ENCODE data around the gene VMP1.

Gene VMP1

DNA sequence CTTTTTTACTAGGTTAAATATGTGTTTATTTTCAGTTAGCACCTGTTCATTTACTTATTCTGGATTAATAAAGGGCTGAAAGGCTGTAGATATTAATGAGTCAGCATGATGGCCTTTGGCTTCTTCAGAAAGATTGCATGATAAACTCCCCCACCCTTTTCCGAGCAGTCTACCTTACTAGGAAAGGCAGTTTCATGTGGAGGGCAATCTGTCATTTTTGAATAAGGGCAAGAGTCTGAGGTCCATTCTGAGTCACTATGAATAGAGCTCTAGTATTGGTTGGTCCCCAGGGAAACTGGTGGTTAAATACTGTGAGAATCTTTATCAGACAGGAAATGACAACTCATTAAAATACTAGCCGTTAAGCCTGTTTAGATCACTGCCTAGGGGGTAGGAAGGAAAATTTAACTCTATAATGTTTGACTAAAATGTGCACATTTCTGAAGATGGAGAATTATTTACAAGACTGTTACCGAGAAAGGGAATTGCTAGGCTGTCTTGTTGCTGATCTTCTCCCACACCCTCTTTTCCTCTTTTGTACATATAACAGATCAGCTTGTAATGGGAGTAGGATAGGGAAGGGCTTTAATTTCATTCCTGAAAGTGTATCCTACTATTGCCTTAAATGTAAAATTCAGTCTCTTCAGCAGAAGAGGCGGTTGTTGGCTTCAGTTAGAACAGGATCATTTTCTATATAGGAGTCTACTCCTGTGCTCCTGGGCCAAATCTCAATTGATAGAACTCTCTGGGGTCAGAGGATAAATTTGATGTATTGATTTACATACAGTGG lies 122.0 kb downstream of the VMP1 start (continued):
- TF ChIP-seq, protein P1, sequence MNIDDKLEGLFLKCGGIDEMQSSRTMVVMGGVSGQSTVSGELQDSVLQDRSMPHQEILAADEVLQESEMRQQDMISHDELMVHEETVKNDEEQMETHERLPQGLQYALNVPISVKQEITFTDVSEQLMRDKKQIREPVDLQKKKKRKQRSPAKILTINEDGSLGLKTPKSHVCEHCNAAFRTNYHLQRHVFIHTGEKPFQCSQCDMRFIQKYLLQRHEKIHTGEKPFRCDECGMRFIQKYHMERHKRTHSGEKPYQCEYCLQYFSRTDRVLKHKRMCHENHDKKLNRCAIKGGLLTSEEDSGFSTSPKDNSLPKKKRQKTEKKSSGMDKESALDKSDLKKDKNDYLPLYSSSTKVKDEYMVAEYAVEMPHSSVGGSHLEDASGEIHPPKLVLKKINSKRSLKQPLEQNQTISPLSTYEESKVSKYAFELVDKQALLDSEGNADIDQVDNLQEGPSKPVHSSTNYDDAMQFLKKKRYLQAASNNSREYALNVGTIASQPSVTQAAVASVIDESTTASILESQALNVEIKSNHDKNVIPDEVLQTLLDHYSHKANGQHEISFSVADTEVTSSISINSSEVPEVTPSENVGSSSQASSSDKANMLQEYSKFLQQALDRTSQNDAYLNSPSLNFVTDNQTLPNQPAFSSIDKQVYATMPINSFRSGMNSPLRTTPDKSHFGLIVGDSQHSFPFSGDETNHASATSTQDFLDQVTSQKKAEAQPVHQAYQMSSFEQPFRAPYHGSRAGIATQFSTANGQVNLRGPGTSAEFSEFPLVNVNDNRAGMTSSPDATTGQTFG (tag by site-specific recombination; IDR thresholded peaks at IDR 0.05; ENCODE audit: borderline replicate concordance): no peak
- TF ChIP-seq ZNF561 (tag by site-specific recombination; IDR thresholded peaks at IDR 0.05; ENCODE audit: borderline replicate concordance) (peak; percentile 49; the same call in 1 of the 2 replicates), ZNF670 (tag by site-specific recombination; IDR thresholded peaks at IDR 0.05; ENCODE audit: low read depth) (no peak), ZNF830 (tag by site-specific recombination; IDR thresholded peaks at IDR 0.05; ENCODE audit: low read depth) (no peak), ZNF560 (tag by site-specific recombination; IDR thresholded peaks at IDR 0.05; ENCODE audit: borderline replicate concordance) (no peak), YY1 (tag by site-specific recombination; IDR thresholded peaks at IDR 0.05) (no peak), ZNF324 (tag by site-specific recombination; IDR thresholded peaks at IDR 0.05) (no peak), ZNF600 (tag by site-specific recombination; IDR thresholded peaks at IDR 0.05) (no peak), ZNF274 (IDR thresholded peaks at IDR 0.05; ENCODE audit: low read length) (no peak), ZNF274 (tag by site-specific recombination; IDR thresholded peaks at IDR 0.05; ENCODE audit: borderline replicate concordance) (no peak), ZNF37A (tag by site-specific recombination; IDR thresholded peaks at IDR 0.05) (no peak), TRIM28 (IDR thresholded peaks at IDR 0.05; ENCODE audit: borderline replicate concordance, low read length) (peak; percentile 95), ZBTB17 (tag by site-specific recombination; IDR thresholded peaks at IDR 0.05) (0 out of 2 replicates have a peak, but pooled peaks have one; percentile 23), ZNF473 (tag by site-specific recombination; IDR thresholded peaks at IDR 0.05) (no peak), TCF7L2 (IDR thresholded peaks at IDR 0.05; ENCODE audit: borderline replicate concordance, low read depth, low read length) (peak; percentile 54; the same call in 1 of the 2 replicates), KLF9 (tag by site-specific recombination; IDR thresholded peaks at IDR 0.05; ENCODE audit: low read depth) (no peak), ZNF596 (tag by site-specific recombination; IDR thresholded peaks at IDR 0.05) (peak; percentile 55), HOXA7 (CRISPR knock-in tag; IDR thresholded peaks at IDR 0.05; ENCODE audit: borderline replicate concordance) (no peak), ZNF510 (tag by site-specific recombination; IDR thresholded peaks at IDR 0.05; ENCODE audit: insufficient replicate concordance) (no peak), KLF10 (tag by site-specific recombination; IDR thresholded peaks at IDR 0.05) (peak; percentile 70), ZBTB8A (tag by site-specific recombination; IDR thresholded peaks at IDR 0.05) (peak; percentile 32; the same call in 1 of the 2 replicates)
- TF ChIP-seq, protein P2, sequence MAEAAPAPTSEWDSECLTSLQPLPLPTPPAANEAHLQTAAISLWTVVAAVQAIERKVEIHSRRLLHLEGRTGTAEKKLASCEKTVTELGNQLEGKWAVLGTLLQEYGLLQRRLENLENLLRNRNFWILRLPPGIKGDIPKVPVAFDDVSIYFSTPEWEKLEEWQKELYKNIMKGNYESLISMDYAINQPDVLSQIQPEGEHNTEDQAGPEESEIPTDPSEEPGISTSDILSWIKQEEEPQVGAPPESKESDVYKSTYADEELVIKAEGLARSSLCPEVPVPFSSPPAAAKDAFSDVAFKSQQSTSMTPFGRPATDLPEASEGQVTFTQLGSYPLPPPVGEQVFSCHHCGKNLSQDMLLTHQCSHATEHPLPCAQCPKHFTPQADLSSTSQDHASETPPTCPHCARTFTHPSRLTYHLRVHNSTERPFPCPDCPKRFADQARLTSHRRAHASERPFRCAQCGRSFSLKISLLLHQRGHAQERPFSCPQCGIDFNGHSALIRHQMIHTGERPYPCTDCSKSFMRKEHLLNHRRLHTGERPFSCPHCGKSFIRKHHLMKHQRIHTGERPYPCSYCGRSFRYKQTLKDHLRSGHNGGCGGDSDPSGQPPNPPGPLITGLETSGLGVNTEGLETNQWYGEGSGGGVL (tag by site-specific recombination; IDR thresholded peaks at IDR 0.05): 0 out of 2 replicates have a peak, but pooled peaks have one; percentile 18
- TF ChIP-seq, protein P3, sequence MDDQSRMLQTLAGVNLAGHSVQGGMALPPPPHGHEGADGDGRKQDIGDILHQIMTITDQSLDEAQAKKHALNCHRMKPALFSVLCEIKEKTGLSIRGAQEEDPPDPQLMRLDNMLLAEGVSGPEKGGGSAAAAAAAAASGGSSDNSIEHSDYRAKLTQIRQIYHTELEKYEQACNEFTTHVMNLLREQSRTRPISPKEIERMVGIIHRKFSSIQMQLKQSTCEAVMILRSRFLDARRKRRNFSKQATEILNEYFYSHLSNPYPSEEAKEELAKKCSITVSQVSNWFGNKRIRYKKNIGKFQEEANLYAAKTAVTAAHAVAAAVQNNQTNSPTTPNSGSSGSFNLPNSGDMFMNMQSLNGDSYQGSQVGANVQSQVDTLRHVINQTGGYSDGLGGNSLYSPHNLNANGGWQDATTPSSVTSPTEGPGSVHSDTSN (CRISPR knock-in tag; IDR thresholded peaks at IDR 0.05): no peak
- TF ChIP-seq, protein P4, sequence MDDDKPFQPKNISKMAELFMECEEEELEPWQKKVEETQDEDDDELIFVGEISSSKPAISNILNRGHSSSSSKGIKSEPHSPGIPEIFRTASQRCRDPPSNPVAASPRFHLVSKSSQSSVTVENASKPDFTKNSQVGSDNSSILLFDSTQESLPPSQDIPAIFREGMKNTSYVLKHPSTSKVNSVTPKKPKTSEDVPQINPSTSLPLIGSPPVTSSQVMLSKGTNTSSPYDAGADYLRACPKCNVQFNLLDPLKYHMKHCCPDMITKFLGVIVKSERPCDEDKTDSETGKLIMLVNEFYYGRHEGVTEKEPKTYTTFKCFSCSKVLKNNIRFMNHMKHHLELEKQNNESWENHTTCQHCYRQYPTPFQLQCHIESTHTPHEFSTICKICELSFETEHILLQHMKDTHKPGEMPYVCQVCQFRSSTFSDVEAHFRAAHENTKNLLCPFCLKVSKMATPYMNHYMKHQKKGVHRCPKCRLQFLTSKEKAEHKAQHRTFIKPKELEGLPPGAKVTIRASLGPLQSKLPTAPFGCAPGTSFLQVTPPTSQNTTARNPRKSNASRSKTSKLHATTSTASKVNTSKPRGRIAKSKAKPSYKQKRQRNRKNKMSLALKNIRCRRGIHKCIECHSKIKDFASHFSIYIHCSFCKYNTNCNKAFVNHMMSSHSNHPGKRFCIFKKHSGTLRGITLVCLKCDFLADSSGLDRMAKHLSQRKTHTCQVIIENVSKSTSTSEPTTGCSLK (tag by site-specific recombination; IDR thresholded peaks at IDR 0.05): no peak
- TF ChIP-seq, protein P5, sequence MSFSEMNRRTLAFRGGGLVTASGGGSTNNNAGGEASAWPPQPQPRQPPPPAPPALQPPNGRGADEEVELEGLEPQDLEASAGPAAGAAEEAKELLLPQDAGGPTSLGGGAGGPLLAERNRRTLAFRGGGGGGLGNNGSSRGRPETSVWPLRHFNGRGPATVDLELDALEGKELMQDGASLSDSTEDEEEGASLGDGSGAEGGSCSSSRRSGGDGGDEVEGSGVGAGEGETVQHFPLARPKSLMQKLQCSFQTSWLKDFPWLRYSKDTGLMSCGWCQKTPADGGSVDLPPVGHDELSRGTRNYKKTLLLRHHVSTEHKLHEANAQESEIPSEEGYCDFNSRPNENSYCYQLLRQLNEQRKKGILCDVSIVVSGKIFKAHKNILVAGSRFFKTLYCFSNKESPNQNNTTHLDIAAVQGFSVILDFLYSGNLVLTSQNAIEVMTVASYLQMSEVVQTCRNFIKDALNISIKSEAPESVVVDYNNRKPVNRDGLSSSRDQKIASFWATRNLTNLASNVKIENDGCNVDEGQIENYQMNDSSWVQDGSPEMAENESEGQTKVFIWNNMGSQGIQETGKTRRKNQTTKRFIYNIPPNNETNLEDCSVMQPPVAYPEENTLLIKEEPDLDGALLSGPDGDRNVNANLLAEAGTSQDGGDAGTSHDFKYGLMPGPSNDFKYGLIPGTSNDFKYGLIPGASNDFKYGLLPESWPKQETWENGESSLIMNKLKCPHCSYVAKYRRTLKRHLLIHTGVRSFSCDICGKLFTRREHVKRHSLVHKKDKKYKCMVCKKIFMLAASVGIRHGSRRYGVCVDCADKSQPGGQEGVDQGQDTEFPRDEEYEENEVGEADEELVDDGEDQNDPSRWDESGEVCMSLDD (tag by site-specific recombination; IDR thresholded peaks at IDR 0.05): no peak
- TF ChIP-seq, protein P6, sequence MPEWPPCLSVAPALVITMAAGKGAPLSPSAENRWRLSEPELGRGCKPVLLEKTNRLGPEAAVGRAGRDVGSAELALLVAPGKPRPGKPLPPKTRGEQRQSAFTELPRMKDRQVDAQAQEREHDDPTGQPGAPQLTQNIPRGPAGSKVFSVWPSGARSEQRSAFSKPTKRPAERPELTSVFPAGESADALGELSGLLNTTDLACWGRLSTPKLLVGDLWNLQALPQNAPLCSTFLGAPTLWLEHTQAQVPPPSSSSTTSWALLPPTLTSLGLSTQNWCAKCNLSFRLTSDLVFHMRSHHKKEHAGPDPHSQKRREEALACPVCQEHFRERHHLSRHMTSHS (tag by site-specific recombination; IDR thresholded peaks at IDR 0.05): no peak
- TF ChIP-seq, protein P7, sequence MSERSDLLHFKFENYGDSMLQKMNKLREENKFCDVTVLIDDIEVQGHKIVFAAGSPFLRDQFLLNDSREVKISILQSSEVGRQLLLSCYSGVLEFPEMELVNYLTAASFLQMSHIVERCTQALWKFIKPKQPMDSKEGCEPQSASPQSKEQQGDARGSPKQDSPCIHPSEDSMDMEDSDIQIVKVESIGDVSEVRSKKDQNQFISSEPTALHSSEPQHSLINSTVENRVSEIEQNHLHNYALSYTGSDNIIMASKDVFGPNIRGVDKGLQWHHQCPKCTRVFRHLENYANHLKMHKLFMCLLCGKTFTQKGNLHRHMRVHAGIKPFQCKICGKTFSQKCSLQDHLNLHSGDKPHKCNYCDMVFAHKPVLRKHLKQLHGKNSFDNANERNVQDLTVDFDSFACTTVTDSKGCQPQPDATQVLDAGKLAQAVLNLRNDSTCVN (tag by site-specific recombination; optimal IDR thresholded peaks at IDR 0.05): no peak
